ENCODE results near the gene EFCC1.
"Not testable (repeated sequence)": the region's sequence is repeated elsewhere in the genome, so short reads cannot be mapped to it uniquely, and the experiment has no call there.

Gene EFCC1

DNA sequence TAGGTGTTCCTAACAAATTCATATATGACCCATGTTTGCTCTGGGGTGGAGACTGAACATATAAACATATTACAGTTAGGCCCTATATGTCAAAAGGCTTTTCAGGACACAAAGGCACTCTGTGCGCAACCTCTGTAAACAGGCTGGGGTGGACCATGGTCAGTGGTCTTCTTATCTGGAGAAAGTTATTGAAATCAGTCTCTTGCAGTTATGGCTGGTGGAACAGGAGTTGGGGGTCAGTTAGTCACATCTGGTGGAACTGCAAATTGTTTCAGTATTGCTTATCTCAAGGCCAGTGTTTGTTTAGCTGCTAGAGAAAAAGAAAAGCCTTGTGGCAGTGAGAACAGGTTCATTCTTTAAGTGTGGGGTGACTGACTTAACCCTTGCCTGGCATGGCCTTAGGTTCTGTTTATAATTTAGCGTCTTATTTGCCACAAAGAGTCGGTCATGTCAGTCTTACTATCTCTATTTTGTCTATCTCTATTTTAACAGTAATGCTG is 53.6 kb downstream of the EFCC1 start:
- DNase-seq (ENCODE audit: low read depth in 2 of 2) = no peak

DNA sequence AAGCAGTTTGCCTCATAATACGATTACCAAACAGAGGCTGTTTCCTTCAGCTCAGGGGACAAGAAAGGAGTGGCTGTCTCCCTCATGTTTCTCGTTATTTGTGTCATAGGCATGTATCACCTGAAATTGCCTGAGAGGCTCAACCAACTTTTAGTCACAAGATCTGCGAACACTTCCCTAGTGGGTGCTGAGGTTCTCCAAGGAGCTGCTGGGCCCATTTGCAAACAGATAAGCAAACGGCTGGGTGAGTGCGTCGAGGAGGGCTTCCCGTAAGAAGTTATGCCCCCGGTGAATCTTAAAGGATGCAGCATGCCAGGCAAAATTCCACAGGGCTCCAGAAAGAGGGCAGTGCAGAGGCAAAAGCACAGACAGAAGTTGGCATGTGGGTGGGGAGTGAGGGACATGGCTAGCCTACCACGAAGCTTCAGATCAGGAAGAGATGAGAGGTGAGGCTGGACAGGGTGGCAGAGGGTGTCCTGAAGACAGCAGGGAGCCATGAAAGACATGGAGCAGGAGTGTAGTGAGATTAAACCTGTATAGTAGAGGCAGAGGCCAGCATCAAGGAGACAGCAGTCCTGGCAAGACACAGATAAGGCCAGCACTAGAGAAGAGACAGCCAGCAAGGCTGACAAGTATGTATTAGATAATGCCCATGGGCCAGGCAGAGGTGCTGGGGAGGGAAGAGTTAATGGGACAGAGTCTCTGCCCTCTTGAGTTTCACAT is 55.5 kb downstream of the EFCC1 start:
- DNase-seq (ENCODE audit: low read depth in 2 of 2) = no peak

DNA sequence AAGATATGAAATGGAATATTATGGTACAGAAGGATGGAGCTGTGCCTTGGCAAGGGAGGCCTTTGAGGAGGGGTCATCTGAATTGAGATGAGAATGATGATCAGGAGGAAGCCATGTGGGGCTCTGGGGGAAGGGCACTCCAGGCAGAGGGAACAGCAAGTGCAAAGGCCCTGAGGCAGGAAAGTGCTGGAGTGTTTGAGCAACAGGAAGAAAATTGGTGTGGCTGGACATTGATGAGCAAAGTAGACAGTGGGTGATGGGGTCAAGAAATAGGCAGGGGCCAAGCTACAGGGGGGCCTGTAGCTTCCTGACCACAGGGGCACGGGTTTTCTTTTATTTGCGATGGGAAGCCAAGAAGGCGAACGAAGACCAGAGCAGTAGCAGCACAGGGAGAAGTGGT is 56.1 kb downstream of the EFCC1 start:
- DNase-seq (ENCODE audit: low read depth in 2 of 2) = no peak

DNA sequence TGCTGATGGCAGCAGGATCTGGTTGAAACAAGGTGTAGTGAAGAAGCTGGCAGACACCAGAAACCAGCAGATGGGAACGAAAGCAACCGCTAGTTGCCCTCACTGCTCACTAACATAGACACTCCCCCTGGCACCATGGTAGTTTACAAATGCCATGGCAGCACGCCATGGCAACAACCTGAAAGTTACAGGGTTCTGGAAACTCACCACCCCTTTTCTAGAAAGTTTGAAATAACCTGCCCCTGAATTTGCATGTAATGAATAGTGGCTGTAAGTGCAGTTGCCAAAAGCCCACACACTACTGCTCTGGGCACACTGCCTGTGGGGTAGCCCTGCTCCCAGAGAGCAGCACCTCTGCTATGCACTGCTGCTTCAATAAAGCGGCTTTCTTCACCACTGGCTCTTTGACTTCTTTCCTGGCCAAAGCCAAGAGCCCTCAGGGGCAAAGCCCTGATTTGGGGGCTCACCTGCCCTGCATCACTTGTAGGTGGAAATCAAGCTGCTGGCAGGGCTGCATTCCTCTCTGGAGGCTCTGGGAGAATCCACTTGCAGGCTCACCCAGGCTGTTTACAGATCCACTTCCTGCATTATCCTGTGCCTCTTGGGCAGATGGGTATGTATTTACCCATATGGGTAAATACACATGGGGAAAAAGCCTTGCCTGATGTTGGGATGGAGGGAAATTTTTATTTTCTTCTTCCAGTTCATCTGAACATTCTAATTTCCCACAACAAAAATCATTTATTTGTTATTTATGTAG is 57.5 kb downstream of the EFCC1 start:
- no peak for DNase-seq (ENCODE audit: low read depth in 2 of 2)

DNA sequence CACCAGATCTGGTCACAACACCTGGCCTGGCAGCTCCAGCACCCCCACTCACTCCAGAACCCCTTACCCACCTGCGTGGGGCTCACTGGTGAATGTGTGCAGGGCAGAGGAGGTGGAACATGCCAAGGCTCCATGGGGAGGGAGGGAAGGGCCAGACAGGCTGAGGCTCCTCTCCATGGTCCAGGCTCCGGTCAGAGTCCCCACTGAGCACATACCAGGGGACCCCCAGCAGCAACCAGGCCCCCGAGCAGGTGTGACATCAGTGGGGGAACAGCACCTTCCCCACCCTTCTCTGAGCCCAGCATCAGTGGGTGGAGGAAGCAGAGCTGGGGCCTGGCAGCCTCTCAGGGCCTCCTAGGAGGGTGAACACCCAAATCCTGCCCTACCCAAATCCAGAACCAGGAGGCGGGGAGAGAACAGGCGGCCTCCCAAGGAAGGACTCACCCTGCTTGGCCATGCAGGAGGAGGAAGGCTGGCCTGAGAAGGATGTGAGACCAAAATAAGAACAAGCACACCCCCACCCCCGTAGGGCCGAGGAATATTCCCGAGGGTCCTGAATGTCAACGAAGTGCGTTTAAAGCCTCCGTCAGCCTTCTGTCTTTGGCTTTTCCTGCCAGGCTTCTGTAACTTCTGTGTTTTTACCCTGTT is 58.3 kb downstream of the EFCC1 start:
- DNase-seq (ENCODE audit: low read depth in 2 of 2) = no peak

- DNase-seq (ENCODE audit: low read depth in 2 of 2) = no peak
These were observed 59.3 kb downstream of the EFCC1 start, which contains the start of gene GP9 for GRCh38 chr3:129060276-129061022. TSS of gene GP9 (plus strand) at chr3:129060779. CDS start at chr3:129061740, 961 bp downstream.

- no peak for DNase-seq (ENCODE audit: low read depth in 2 of 2)
These were observed 60.2 kb downstream of the EFCC1 start for GRCh38 chr3:129061023-129061887.

- no peak for DNase-seq (ENCODE audit: low read depth in 2 of 2)
These were observed 61.1 kb downstream of the EFCC1 start for GRCh38 chr3:129061888-129062834.

DNA sequence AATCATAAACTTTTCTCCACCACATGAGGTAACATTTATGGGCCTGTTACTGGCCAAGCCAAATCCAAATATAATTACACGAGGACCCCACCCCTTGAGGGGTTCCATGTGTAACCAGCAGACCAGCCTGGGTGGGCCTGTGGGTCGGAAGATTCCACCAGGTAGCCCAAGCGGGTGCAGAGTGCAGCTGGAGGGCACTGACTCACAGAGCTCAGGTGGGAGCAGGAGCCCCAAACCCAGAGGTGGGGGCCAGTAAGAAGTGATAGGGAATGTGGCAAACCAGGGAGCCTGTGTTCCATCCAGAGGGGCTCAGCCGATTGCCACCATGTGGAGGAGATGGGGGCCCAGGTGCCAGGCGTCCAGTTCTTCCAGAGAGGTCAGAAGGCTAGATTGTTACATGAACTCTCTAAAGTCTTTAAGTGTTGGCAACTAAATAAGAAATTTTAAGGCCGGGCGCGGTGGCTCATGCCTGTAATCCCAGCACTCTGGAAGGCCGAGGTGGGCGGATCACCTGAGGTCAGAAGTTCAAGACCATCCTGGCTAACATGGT is 62.1 kb downstream of the EFCC1 start:
- no peak for DNase-seq (ENCODE audit: low read depth in 2 of 2)

DNA sequence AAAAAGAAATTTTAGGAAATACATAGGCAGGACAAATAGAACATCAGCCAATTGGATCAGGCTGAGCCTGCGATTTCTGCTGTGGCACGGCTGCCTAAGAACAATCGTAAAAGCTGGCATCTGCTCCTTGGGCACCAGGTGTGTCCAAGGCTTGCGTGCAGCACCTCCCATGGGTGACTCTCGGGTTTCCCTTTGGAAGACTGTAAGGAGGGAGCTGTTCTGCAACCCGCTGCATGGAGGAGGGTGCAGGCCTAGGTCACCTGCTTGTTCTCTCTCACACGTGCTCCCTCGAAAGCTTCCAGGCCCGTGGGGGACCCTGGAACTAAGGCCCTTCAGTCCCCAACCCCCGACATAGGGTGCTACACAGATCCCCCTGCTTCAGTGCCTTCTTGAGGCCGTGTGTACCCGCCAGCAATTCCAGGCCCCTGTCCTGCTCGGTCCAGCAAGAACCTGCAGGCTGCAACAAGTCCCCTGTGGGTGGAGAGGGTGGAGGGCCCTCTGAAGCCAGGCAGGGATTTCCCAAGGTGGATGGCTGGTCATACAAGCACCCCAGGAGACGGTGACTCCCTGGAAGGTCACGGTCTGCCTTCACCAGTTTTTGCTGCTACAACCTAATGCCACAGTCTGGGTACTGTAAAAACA is 62.9 kb downstream of the EFCC1 start:
- no peak for DNase-seq (ENCODE audit: low read depth in 2 of 2)

DNA sequence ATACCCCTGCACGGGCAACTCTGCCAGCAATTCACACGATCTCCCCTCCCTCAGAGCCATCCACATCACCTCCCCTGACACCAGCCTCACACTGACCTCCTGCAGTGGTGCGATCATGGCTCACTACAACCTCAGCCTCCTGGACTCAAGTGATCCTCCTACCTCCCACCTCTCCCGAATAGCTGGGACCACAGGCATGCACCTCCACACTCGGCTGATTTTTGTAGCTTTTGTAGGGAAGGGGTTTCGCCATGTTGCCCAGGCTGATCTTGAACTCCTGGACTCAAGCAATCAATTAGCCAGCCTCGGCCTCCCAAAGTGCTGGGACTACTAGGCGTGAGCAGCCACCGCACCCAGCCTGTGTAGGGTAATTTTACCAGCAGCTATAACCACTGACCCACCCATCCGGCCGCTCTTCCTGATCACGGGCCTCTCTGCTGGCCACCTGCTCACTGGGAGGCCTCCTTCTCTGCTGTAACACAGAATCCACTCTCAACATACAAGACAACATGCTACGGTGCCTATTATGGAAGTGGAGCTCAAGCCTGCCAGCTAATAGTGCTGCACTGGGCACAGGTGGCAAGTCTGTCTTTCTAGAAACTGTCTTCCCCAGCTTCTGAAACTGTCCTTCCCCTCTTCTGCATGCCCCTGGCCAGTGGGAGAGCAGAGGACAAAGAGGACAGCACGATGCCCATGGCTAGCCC is 64.1 kb downstream of the EFCC1 start:
- DNase-seq (ENCODE audit: low read depth in 2 of 2) = no peak

- DNase-seq (ENCODE audit: low read depth in 2 of 2) = no peak
These were observed 64.6 kb downstream of the EFCC1 start for GRCh38 chr3:129065720-129066073.

- not testable (repeated sequence) for DNase-seq (ENCODE audit: low read depth in 2 of 2)
These were observed 66.6 kb downstream of the EFCC1 start for GRCh38 chr3:129067719-129068118.

DNA sequence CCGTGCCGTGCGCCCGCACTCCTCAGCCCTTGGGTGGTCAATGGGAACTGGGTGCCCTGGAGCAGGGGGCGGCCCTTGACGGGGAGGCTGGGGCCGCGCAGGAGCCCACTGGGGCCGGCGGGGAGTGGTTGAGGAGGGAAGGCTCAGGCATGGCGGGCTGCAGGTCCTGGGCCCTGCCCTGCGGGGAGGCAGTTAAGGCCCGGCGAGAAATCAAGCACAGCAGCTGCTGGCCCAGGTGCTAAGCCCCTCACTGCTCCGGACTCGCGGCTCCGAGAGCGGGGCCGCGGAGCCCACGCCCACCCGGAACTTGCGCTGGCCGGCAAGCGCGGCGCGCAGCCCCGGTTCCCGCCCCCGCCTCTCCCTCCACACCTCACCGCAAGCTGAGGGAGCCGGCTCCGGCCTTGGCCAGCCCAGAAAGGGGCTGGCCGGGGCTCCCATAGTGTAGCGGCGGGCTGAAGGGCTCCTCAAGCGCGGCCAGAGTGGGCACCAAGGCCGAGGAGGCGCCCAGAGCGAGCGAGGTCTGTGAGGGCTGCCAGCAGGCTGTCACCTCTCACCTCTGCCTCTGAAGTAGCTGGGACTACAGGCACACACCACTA is 67.3 kb downstream of the EFCC1 start:
- no peak for DNase-seq (ENCODE audit: low read depth in 2 of 2)

- not testable (repeated sequence) for DNase-seq (ENCODE audit: low read depth in 2 of 2)
These were observed 68.4 kb downstream of the EFCC1 start for GRCh38 chr3:129069313-129070085.

GRCh38 chr3:129070086-129070885 is 69.2 kb downstream of the EFCC1 start:
- no peak for DNase-seq (ENCODE audit: low read depth in 2 of 2)

Measured in stimulated activated CD4-positive, alpha-beta T cell treated with anti-CD3 and anti-CD28 coated beads, Interleukin-12 subunit alpha, Interleukin-12 subunit beta, amount 100 ng/mL, for 24 hours (primary cell).